Ureter (tissue), 1 donor: ENCODE data around the gene TXNDC8. TPM values are rescaled to one million over a fixed set of nuclear protein-coding genes. Genes with fewer than 3 reads are reported as not detected.
"Not testable (repeated sequence)": the region's sequence is repeated elsewhere in the genome, so short reads cannot be mapped to it uniquely, and the experiment has no call there.

ENCODE experiments used
- DNase-seq: peaks from one replicate; pipeline ENCODE4 v3.0.0-alpha.2; 2020; ENCODE audit warnings: low spot score
- total RNA-seq: library from RNA; stranded (reverse); gene quantifications from one replicate; pipeline ENCODE4 v1.2.4, GENCODE V29; 2023
- donor health status: DM: yes; HTN: yes; CAD: no.

TXNDC8 gene
- total RNA-seq, 1 donor from 2014 or later, result not detected

DNA sequence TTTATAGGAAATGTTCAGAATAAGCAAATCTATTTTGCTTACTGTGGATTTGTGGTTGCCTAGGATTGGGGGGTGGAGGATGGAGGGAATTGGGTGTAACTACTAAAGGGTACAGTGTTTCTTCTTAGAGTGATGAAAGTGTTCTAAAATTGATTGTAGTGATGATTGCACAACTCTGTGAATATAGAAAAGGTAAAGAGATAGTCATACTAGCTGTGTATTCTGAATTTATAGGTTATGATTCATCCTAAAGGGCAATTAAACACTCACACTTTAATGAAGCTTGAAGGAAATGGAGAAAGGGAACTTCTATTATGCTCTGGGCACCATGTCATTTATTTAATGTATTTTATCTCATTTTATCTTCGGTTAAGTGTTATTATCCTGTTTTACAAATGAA, 9.9 kb downstream of the TXNDC8 start:
- DNase-seq, result no peak

DNA sequence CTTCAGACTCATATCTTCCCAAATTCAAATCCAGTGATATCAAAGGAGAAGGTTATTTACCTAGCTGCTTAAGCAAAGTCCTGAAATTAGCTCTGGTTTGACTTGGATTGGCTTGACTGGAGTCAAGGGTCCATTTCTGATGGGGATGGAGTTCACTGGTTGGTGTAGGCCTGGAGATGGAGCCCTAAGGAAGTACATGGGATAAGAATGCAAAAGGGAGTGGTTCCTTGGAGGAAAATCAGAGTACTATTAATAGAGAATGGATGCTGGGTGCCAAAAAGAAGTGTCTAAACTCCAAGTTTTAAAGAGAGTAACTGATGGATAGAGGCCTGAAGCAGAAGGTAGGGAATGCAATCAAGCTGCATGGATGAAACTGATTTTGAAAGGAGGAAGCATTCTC, 13.8 kb downstream of the TXNDC8 start:
- no peak for DNase-seq

DNA sequence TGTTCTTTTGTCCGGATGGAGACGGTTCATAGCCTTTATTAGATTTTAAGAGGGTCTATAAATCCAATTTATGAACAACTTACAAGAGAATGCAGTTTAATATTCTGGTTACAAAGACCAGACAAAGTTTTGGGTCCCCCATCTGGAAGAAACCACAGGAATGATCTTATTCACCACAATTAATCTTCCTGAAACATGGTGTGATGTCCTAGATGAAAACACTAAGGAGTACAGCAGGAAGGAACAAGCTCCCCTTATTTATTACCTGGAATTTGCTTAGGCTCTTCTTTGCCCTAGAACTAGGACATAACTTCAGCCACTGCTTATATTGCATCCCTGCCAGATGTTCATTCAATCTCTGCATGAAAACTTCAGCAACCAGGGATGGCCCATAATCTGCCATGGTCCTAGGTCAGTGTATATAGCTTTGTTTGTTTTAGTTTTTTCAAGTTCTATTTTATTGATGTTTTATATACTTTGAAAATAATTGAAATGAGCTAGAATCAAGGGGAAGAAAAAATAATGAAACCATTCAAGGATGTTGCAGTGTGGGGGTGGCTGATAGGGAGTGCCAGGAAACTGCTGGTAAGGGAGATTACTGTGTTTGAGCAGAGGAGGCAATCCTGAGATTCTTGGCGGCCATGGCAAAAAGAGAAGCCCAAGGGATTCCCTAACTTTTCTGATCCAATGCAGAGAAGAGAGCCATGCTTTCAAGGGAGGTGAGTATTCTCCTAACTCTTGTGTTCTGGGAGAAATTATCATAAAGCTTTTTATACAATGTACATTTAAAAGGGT, 16.8 kb downstream of the TXNDC8 start:
- no peak for DNase-seq

DNA sequence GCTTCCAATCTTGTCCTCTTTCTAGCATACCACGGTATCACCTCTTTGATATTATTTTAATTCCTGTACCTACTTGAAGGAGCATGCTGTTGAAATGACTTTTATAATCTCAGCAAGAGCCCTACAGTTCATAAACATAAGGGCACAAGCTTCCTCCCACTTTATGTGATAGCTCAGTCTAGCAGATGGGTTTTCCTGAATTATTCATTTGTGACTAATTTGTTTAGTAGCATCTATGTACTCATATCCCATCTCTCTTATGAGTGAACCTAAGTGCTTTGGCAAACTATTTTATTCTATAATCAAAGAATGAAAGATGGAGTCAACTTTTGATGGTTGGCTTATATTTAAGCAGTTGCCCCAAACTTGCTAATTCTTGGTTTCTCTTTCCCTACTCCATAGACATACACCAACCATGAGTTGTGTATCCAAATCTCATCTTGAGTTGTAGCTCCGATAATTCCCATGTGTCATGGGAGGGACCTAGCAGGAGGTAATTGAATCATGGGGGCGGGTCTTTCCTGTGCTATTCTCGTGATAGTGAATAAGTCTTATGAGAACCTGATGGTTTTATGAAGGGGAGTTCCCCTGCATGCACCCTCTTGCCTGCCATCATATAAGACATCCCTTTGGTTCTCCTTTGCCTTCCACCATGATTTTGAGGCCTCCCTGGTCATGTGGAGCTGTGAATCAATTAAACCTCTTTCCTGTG, 17.7 kb downstream of the TXNDC8 start:
- no peak for DNase-seq

DNA sequence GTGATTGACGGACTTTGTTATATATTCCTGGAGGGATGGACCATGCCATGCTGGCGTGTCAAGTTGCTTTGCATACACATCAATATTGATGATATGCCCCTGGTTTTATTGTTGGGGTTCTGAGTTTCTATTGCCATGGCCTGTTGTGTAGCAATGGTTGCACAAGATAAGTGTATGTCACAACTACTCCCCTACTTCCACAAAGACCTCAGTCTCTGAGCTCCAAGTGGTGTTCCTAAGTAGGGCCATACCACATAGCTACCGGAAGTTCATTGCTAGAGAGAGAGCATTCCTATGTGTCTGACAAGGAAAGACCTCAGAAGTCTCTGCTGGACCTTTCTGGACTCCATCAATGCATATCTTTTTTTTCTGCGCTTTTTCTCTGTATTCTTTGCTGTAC, 19.8 kb downstream of the TXNDC8 start:
- no peak for DNase-seq

DNA sequence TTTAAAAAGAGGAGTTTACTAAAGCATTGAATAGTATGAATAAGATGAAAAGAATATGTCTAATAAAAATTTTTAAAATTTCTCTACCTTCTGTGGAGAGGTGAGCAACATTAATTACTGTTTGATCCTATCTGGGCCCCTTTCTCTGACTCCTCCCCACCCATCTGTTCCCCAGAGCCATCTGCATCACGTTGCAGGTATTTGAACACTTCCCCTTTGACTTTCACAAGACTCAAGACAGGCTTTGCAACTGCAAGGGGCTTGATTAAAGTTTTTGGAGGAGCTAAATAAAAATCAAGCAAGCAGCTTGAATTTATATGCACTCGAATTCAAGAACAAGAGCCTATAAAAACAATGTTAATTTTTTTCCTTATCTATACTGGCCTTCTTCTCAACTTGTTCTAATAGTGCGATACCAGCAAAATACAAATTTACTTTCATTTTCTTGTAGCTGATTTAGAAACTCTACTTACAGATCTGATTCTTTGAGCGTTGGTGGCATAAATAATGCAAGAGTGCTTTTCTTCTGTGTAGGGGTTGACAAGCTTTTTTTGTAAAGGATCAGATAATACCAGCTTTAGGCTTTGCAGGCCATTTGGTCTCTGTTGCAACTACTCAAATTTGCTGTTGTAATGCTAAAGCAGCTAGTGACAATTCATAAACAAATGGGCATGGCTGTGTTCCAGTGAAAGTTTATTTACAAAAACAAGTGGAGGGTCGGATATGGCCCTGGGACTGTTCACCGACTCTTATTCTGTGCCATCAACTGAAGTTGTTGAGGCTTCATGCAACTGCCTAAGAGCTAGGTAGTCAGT, 21.2 kb downstream of the TXNDC8 start:
- DNase-seq, result no peak

DNA sequence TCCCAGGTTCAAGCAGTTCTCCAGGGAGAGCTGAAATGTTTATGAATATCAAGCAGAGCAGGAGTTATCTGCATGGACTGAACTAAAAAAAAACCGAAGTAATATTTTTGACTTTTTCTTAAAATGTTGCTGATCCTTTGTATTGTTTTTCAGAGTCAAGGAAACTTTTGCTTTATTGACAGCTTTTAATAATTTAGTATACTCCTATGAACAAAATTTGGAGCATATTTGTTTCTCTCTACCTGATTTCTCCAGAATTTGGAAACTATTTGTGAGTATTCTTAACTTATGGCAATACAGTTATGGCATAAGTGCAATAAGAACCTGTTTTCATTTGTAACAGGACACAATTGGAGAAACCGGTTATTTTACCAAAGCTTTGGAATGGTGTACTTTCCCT, 25.7 kb downstream of the TXNDC8 start:
- DNase-seq, result not testable (repeated sequence)

DNA sequence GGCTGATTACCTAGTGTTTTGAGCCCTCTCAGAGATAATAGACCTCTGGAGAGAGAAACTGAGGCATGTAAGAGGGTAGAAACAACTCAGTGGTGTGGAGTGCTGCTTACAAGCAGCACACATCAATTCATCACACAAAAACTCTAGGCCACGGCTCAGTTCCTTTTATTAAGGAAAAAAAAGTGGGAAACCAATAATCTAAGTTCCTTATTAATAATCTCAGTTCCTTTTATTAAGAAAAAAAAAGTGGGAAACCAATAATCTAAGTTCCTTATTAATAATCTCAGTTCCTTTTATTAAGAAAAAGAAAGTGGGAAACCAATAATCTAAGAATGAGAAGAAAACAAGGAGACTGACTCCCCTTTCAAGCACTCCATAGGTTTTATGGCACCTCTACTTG, 28.0 kb downstream of the TXNDC8 start:
- no peak for DNase-seq

DNA sequence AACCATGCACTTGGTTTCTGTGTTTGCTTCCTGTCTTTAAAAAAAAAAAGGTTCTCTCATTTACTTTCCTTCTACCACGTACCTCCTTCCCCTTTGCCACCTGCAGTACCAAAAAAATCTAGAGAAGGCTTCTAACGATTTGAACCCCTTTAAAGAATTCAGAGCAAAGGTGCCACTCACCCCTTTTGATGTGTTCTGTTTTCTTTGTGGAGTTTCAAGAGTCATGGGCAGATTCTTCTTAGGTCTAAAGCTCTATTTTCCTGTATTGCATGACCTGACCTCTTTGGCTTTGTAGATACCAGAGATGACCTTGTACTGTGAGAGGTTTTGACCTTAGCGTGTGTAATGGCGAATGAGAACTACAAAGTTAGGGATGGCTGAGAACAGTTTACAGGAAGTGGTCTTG, 29.0 kb downstream of the TXNDC8 start:
- DNase-seq, result no peak

DNA sequence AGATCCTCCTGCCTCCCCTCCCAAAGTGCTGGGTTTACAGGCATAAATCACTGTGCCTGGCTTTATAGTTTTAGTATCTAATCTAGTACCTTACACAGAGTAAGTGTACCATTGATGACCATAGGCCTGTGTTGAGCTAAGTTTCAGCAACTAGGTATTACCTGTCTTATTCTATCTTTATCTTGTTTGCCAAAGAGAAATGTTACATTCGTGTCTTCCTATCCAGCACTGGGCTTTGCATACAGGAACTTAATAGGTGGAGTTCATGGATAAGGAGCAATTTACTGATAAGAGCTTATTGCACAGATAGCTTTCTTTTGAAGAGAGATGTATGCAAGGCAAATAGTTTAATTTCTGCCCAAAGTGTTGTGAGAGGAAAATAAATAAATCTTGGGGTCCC, 30.5 kb downstream of the TXNDC8 start:
- DNase-seq, result no peak

DNA sequence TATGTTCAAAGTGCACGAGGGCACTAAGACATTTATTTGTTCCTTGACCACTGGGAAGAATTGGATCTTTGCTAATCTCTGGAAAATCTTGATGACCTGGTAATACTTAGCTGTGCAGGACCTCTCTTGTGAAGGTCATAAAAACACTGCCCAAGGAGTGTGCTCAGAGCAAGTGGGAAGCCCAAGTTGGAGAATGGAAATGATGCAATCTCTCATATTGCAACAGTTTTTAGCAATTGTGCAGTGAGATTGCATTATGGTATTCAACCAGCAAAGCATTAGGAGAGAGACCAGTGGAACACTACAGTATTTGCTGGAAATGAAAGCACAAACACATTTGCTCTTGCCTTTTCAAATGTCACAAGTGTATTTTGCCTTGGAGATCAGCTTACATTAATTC, 34.5 kb downstream of the TXNDC8 start:
- DNase-seq, result no peak

DNA sequence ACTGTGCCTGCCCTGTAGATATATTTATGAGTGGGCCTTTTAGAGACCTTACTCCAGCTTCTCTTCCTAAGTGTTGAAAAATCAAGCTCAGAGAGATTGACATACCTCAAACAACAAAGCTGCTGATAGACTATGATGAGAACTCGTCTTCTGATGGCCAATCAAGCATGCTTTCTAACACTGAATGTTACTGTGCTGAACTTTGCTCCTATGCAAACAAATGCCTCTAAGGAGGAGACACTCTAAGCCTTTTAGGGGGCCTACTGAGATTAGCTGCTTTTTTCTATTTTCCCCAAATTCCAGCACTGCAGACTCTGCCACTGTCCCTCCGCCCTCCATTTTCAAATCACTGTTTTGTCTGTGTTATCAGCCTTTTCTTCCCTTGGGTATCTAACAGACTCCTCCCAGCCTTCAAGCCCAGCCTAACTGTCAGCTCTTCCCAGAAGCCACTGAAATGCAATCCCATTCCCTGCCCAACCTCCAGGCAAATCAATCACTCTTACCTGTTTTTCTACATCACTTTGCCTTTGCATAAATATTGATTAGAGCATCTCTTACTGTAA, 39.5 kb downstream of the TXNDC8 start:
- no peak for DNase-seq

DNA sequence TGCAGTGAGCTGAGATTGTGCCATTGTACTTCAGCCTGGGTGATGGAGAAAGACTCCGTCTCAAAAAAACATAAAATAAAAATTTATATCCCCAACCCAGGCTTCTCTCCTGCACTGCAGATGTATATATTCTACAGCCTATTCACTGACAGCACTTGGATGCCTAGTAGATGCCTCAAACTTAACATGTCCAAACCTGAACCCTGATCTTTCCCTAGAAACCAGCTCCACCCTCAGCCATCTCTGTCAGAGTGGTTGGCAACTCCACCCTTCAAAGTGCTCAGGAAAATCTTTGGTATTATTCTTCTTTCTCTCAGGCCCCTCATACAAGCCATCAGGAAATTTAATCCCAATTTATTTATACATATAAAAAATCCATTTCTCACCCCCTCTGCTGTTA, 44.4 kb downstream of the TXNDC8 start:
- no peak for DNase-seq

DNA sequence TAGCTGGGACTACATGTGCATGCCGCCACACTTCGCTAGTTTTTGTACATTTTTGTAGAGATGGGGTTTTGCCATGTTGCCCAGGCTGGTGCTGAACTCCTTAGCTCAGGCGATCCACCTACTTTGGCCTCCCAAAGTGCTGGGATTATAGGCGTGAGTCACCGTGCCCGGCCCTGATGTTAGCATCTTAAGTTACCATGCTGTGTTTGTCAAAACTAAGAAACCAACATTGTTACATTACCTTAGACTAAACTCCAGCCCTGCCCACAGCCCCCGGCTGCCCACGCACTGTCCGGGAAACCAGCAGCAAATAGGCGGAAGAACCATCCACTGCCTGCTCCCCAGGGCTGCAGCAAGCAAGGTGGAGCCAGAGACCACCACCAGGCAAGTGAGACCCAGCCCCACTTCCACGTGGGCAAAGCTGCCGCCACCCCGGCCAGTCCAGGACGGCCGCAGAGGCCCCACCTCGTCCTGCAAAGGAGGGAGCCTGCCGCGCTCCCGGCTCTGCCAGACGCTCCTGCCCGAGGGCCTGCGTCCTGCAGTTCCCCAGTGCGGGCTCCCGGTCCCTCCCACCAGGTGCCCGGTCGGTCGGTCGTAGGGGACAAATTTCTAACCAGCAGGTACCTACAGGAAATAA, 45.6 kb downstream of the TXNDC8 start:
- no peak for DNase-seq

DNA sequence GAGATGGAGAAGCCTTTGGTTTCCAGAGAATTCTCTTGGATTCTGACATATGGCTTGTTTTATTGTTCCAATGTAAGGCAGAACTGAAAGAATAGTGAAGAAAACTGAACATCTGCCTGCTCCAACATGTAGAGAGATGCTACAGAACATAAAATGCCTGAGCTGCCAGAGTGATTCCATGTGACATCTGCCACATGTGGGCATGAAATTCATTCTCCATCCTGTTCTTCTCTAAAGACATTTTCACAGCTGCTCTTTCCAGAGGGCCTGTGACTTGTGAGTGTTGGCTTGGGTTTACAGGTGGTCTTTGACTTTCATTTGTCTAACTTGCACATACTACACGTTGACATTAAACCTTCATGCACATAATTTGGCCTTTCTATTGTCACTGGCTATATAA, 47.7 kb downstream of the TXNDC8 start:
- DNase-seq, result no peak

DNA sequence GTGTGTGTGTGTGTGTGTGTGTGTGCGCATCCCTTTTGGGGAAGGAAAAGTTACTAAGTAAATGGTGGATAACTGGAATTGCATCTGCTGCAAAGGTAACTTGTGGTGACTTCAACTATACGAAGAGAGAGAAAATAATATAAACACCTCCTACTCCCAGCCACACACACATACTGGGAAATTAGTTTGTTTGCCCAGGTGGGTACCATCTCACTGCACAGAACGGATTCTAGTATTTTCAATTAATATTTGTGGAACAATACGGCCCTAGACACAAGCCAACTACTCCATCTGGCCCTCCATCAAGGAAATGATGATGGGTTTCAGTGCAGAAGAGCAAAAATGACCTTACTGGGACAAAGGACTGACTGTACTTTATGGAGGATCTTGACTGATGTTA, 49.2 kb downstream of the TXNDC8 start:
- no peak for DNase-seq

DNA sequence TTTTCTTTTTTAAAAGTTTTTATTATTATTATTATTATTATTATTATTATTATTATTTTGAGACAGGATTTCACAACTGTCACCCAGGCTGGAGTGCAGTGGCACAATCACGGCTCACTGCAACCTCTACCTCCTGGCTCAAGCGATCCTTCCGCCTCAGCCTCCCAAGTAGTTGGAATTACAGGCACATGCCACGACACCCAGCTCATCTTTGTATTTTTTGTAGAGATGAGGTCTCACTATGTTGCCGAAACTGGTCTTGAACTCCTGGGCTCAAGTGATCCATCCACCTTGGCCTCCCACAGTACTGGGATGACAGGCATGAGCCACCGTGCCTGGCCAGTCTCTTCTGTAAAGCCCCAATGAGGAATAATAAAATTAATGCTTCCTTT, 50.4 kb downstream of the TXNDC8 start:
- no peak for DNase-seq

DNA sequence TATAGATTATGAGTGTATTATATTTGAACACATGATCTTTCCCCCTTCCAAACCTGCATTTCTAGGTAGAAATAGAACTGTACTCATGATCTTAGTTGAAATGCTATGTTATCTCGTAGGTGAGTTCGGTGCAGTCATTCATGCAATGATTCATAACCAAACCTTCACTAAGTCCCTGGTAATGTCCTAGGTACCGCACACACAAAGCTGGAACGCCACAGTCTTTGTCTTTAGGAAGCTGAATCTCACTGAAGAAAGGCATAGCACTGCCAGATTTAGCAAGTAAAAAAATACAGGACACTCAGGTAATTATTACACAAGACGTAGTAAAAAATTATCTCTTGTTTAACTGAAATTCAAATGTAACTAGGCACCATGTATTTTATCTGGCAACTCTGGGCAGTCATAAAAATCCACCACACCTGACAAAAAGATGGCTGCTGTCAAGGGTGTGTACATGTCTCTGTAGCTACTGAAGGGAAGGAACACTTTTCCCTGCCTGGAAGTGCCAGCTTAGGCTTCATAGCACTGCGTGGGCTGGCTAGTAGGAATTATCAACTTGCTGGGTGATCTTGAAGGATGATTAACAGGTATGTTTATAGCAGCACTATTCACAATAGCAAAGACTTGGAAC, 53.3 kb downstream of the TXNDC8 start:
- DNase-seq, result no peak

DNA sequence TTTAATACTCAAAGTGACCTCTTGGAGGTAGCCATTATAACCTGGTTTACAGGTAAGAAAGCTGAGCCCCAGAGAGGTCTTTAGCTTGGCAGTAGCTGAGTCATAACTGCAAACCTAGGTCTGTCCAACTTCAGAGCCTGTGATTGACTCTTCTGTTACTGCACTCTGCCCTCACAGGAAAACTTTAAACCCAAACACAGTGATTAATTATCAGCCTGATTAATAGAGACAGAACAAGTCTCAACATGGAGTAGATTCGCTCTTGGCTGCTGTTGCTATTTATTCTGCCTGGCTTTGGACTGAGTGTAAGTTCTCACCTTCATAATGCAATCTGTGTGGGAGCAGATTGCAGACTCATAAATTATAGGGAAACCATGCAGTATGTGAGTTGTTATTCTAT, 53.9 kb downstream of the TXNDC8 start:
- no peak for DNase-seq

DNA sequence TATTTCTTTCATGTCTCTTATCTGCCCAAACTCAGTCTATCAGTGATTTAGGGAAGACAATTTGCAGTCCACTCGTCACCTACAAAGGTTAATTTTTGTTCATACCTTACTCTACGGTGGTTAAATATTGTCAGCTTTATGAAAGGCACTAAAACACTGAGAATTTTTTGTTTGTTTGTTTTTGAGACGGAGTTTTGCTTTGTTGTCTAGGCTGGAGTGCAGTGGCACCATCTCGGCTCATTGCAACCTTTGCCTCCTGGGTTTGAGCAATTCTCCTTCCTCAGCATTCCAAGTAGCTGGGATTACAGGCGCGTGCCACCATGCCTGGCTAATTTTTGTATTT, 55.0 kb downstream of the TXNDC8 start:
- DNase-seq, result no peak

DNA sequence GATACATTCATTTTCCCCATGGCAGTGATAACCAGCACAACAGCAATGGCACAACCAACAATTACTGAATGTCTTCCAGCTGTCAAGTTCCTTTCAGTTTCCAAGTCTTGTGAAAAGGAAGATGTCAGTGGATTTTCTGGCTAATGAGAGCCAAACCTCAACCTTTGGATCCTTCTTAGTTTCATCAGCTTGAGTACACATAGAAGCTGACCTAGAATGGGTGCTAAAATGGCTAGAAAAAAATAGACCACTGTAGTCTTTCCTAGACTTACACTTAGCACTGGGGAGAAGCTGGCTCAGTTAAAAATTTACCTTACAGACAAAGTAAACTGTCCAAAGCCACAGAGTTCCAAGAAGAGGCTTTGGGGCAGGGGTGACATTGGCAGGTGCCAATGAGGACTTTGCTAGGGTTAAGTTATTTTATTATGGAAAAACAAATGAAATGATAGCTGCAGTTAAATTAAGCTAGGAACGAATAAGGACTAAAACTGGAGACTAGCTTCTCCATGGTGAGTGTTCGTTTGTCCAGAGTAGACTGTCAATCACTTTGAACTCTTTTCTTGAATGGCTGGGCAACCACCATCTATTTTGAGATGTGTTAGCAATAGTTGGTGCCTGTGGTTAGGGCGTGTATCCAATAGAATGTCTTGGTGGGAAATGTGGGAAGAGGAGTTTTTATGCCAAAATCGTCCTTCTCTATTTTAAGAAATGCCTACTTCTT, 55.5 kb downstream of the TXNDC8 start:
- DNase-seq, result no peak
